Right atrium auricular region (tissue), 2 donors: ENCODE measurements around the gene S1PR2. TPM values are rescaled to one million over a fixed set of nuclear protein-coding genes. Genes with fewer than 3 reads are reported as not detected.

Experiments used
- DNase-seq: peaks from one replicate; pipeline ENCODE4 v3.0.0-alpha.2; 2019; ENCODE audit warnings: low spot score
- H3K27ac ChIP-seq, 2 donors: fragments of 200-600 bp; sonication (generic); 1 replicate in 1 of 2; 2 replicates in 1 of 2; pipeline ENCODE4 v1.5.1; 2016 to 2019
- H3K27me3 ChIP-seq, 2 donors: fragments of 200-600 bp; sonication (generic); one replicate each; pipeline versions ENCODE4 v1.5.1 to v1.6.0; 2017 to 2019
- H3K36me3 ChIP-seq: fragments of 200-600 bp; sonication (generic); one replicate; pipeline ENCODE4 v1.5.1; 2016
- H3K4me1 ChIP-seq, 2 donors: fragments of 200-600 bp; sonication (generic); one replicate each; pipeline versions ENCODE4 v1.5.1 to v1.6.0; 2017 to 2019
- H3K4me3 ChIP-seq, 2 donors: fragments of 200-600 bp; sonication (generic); 1 replicate in 1 of 2; 2 replicates in 1 of 2; pipeline ENCODE4 v1.5.1; 2017 to 2019; ENCODE audit warnings: mild to moderate bottlenecking in 1 of 2, moderate library complexity in 1 of 2
- H3K9me3 ChIP-seq, 2 donors: fragments of 200-600 bp; sonication (generic); one replicate each; pipeline ENCODE4 v1.5.1; 2019
- CTCF ChIP-seq, 2 donors: fragments of 200-600 bp; sonication (generic); IDR thresholded peaks; one replicate each; pipeline ENCODE4 v1.5.1; 2019; ENCODE audit warnings: antibody characterized with exemption in 2 of 2
- total RNA-seq, 2 donors: library from RNA; depleted of rRNA; stranded (reverse); fragments of >200 nt; gene quantifications; one replicate each; pipeline ENCODE4 v1.1.0, GENCODE V29; 2016

S1PR2 gene
- total RNA-seq, 2 donors from 2014 or later = 4.3 to 14.7 TPM

- no peaks in the 10 kb centered on the region for H3K9me3 ChIP-seq
- peak overlapping the region; percentile 65 to 68 for H3K4me3 ChIP-seq
- no peak for DNase-seq
- H3K36me3 ChIP-seq = no peaks in the 10 kb centered on the region
- no peaks in the 10 kb centered on the region for H3K27me3 ChIP-seq
- H3K27ac ChIP-seq = peak overlapping the region; percentile 83 to 87
- no peak for TF ChIP-seq CTCF (IDR thresholded peaks at IDR 0.05)
- H3K4me1 ChIP-seq = peaks cover 0 to 50% of the 10 kb centered on the region in 2 donors
Observed at GRCh38 chr19:10230173-10230860, 814 bp downstream of the S1PR2 start.

GRCh38 chr19:10228920-10229319, 2.2 kb downstream of the S1PR2 start:
- Histone ChIP-seq H3K36me3 (peaks cover 7% of the 10 kb centered on the region), H3K4me1 (peaks cover 0 to 50% of the 10 kb centered on the region in 2 donors), H3K9me3 (no peaks in the 10 kb centered on the region), H3K27ac (peak overlapping the region; percentile 56 to 83), H3K27me3 (no peaks in the 10 kb centered on the region), H3K4me3 (no peak overlapping the region)
- peak; percentile 42 to 69 for TF ChIP-seq CTCF (IDR thresholded peaks at IDR 0.05)
- no peak for DNase-seq

GRCh38 chr19:10228393-10228792, 2.7 kb downstream of the S1PR2 start:
- H3K27ac ChIP-seq = peak overlapping the region; percentile 56 to 83
- H3K4me1 ChIP-seq = peaks cover 0 to 50% of the 10 kb centered on the region in 2 donors
- H3K36me3 ChIP-seq = peaks cover 11% of the 10 kb centered on the region
- no peak for TF ChIP-seq CTCF (IDR thresholded peaks at IDR 0.05)
- DNase-seq = no peak
- no peaks in the 10 kb centered on the region for H3K27me3 ChIP-seq
- no peaks in the 10 kb centered on the region for H3K9me3 ChIP-seq
- H3K4me3 ChIP-seq = no peak overlapping the region

GRCh38 chr19:10227026-10227971, 3.8 kb downstream of the S1PR2 start:
- peak overlapping the region in 1 of 2 donors; percentile 8 for H3K4me3 ChIP-seq
- peak overlapping the region; percentile 72 to 90 for H3K27ac ChIP-seq
- peak; percentile 73 for DNase-seq
- H3K4me1 ChIP-seq = peaks cover 0 to 50% of the 10 kb centered on the region in 2 donors
- H3K27me3 ChIP-seq = no peaks in the 10 kb centered on the region
- peaks cover 11% of the 10 kb centered on the region for H3K36me3 ChIP-seq
- no peak for TF ChIP-seq CTCF (IDR thresholded peaks at IDR 0.05)
- no peaks in the 10 kb centered on the region for H3K9me3 ChIP-seq

- TF ChIP-seq CTCF (IDR thresholded peaks at IDR 0.05) = no peak
- peak overlapping the region; percentile 72 to 90 for H3K27ac ChIP-seq
- H3K9me3 ChIP-seq = no peaks in the 10 kb centered on the region
- H3K27me3 ChIP-seq = no peaks in the 10 kb centered on the region
- peaks cover 11% of the 10 kb centered on the region for H3K36me3 ChIP-seq
- DNase-seq = peak; percentile 94
- peaks cover 0 to 48% of the 10 kb centered on the region in 2 donors for H3K4me1 ChIP-seq
- peak overlapping the region in 1 of 2 donors; percentile 8 for H3K4me3 ChIP-seq
Observed at GRCh38 chr19:10226376-10227025, 4.6 kb downstream of the S1PR2 start.
